Stimulated activated naive CD4-positive, alpha-beta T cell treated with Interleukin-2 at 50 U/mL for 16 hours (primary cell): ENCODE measurements around the gene RMI2.

ENCODE experiments used
- DNase-seq: peaks from one replicate; lab custom pipeline; 2025; lab: John Stamatoyannopoulos, UW

RMI2 gene

DNA sequence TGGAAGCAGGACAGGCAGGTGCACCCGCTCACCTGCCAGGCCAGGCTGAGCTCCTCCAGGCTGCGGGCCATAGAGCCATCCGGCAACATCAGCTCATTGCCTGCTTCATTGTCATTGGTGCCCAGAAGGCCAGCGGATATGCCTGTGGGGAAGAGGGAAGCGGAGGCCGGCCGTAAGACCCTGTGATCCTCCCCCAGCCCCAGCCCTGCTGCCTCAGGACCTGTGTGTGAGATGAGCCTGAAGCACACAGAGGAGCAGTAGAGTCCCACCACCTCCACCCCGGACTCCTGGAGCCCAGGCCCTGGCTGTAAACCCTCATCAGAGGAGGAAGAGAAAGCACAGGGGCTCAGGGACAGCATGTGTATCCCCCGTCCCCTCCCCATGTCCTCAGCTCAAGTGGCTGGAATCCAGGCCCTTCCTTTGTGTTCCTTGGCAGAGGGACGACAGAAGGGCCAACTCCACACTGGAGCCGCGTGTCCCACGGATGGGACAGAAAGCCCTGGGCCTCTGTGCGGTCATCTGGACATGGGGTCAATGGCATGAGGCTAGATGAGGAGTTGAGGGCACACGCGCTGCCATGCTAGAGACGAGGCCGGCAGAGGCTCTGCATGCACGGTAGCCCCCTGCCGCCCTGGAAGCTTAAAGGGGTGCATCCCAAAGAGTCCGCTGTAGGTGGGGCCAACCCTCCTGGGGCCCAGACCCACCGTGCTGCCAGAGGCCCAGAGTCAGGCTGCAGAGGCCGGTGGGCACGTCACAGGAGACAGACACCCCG lies 39.1 kb downstream of the RMI2 start:
- DNase-seq: no peak

DNA sequence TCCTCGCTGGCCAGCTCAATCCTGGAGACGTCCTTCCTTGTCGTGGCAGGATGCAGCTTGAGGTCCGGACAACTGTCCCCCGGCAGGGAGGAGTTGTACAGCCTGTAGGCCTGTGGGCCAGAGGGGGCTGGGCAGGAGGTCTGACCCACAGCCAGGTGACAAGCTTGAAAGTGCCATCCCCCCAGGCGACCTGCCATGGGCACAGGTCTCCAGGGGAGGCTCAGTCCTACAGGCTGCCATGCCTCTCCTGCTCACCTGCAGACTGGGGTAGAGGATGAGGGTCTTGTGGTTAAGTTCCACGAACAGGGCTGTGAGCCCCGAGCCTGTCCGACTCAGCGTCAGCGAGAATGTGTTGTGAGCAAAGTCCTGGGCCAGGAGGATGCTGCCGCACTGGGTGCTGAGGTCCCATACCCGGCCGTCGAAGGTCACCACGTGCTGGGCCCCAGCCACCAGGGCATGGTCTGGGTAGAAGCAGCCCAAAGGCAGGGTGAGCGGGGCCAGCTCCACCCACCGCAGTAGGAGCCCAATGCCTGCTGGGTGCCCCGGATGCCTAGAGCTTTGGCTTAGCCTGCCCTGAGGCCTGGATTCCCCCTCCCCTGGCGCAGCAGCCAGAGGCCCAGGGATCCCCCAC lies 39.8 kb downstream of the RMI2 start:
- no peak for DNase-seq

DNA sequence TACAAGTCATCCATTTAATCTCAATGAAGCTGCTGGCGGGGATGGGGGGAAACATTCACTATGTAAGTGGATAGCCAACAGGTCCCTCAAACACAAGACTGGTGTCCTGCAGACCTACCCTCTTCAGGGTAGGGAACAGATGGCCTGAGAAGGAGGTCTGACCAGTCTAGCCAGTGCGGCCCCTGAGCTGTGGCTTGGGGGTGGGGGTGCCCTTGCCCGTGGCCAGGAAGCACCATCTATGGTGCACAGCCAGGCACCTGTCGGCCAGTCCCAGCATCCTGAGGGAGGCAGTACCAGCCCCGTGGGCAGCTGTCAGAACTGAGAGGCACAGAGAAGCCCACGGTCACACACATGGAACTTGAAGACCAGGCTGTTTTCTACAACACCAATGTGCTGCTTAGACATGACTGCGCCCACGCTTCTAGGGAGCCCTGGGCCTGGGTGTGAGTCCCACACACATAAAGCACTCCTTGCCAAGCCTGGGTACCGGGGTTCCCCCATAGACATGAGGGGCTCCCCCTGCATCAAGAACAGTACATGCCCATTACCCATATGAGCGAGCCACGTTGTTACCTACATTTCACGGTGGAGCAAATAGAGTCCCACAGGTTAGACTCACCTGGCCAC lies 40.9 kb downstream of the RMI2 start:
- no peak for DNase-seq

DNA sequence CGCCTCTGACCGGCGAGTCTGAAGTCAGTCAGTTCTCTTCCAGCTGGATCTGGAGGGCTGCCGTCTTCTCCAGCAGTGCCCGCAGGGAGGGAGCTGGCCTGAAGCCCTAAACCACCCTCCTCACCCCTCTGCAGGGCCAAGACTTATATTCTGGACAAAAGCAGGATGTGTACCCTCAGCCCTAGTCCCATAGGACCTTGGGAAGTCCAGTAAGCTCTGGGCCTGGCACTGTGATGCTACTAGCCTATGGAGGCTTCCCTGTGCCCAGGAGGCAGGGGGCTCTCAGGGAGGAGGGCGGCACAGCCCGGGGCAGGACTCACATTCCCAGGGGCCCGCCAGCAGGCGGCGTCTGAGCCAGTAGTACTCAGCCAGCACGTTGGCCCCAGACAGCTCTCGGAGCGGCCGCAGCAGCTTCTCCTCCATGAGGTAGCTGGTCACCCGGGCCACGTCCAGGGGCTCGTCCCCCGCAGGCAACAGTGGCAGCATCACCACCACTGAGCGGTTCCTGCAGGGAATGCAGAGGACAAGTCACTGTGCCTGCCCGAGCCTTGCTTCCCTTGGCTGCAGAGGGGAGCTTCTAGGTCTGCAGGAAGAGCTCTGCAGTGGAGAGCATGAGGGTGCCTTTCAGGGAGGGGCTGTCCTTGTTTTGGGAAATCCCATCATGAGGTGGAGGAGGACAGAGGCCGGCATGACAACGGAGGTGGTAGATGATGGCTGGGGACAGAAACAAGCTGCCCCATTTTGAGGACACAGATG lies 41.7 kb downstream of the RMI2 start:
- DNase-seq: no peak

DNA sequence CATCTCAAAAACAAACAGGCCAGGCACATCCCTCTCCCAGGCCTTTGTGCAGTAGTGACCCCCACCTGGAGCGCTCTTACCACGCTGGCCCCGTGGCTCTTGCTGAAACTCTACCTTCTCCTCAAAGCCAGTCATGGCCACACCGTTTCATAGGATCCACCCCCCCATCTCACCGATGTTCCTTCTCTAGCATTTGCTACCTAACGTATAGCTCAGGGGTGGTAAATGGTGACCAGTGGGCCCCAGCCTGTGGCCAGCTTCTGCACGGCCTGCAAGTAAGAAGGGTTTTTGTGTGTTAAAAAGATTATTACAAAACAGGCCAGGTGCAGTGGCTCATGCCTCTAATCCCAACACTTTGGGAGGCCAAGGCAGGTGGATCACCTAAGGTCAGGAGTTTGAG lies 43.8 kb downstream of the RMI2 start:
- no peak for DNase-seq

DNA sequence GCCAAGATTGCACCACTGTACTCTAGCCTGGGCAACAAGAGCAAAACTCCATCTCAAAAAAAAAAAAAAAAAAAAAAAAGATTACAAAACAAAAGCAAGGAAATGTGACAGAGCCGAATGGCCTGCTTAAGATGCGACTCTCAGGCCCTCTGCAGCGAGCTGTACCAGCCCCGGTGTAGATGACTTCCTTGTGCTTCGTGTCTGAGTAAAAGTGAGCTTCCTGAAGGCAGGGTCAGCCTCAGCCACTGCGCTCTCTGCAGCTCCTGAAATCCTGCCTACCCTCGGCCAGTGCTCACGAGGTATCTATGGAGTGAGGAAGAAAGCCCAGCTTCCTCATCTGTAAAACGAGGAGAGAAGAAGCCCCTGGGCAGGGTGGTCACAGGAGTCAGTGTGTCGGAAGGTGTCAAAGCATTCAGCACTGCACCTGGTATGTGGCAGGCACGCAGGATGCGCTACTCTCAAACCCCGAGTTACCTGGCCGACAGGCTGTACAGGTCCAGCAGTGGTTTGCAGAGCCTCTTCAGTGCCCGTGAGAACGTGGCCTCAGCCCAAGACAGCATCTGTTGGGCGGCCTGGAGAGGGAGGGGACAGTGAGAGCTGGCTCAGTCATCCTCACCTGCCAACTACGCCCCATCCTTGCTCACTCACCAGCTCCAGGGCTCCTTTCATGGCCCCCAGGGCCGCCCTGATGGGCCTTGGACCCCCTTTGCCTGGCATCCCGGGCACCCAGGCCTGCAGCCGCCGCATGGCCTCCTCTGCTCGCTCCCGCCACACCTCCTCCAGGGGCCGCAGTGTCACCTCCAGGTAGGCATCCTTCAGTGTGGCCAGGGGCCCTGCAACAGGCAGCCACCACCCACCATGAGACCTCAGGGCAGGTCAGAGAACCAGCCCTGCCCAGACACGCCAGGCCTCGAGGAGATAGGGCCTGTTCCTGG lies 44.6 kb downstream of the RMI2 start:
- DNase-seq: no peak

DNA sequence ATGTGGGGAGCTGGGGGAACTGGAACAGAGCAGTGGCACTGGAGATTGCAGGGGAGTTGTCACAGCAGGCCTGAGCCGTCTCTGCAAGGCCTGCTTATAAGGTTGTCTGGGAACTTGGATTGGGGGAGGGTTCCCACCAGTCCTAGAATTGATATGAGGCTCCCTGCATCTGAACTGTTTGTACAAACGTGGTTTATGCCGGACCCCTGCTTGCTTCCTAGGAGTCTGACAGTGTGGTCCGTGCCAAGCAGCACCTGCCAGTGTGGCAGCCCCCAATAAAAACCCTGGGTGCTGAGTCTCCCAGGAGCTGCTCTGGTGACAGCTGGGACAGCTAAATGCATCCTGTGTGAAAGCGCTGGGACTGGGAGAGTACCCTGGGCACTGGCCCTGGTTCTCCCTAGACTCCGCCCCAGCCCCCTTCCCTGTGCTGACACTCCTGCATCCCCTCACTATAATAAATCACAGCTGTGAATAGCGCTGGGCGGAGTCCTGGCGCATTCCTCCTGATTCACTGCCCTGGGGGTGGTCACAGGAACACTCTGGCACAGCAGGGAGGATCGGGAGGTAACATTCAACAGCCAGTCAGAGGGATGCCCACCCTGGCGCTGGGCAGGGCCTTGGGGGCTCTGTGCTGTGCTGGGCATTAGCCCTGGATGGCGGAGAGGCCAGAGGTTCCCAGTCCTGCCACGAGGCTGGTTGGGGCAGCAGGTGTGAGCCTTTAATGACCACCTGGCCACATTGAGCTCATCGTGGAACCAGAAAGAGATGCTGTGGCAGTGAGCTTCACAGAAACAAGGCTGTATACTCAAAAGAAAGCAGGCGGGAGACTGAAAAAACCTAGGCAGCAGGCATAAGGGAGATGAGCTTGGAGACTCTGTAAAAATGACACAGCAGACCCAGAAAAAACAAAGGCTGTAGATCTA lies 45.6 kb downstream of the RMI2 start:
- DNase-seq: no peak

DNA sequence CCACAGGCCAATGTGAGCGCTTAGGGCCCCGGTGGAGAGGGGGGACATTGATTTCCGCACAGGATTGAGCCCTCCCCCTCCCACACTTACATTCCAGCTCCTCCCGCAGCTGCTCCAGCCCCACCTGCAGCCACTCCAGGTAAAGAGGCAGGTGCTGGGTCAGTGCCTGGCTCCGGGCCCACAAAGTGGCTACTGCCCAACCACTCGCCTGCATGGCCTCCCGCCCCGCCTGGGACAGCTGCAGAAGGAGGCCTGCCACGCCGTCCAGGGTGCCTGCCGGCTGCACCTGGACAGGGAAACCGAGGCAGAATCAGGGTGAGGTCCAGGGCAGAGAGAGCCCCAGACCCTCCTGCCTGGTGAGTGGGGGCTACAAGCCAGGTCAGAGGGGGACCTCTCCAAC lies 46.3 kb downstream of the RMI2 start:
- no peak for DNase-seq

DNA sequence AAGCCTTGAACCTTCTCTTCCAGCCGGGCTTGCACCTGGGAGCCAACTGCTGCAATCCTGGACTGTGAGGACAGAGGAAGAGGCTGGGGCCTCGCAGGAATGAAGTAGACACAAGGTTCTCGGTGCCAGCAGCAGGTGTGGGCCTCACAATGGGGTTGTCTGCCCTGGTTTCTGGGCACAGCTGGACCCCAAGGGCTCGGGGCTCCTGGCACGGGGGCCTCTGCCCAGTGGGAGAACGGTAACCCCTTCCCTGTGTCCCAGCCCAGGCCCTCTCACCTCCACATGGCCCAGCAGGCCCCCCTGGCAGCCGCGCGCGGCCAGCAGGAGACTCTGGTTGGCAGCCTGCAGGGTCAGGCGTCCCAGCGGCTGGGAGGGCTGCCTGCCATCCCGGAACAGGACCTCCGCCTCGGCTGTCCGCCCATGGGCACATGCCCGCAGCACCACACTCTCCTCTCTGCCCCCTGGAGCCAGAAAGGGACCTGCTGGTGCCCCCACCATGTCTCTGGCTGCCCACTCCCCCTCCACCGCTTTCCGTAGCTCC lies 46.9 kb downstream of the RMI2 start:
- no peak for DNase-seq

DNA sequence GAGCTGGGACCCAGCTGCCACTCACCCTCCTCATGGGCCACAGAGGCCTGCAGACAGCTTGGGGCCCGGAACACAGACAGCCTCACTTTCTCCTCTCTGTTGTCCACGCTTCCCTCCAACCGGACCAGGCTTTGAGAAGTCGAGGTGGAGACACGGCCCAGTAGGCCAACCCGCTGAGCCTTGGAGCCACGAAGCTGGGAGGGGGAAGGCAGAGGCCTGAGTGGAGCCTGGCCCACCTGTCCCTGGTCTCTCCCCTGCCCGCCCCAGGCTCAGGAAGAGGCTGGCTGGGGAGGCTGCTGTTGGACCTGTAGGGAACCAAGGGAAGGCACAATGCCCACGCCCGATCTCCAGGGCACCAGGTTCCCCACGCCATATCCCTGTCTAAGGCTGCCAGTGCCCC lies 48.1 kb downstream of the RMI2 start:
- DNase-seq: no peak

DNA sequence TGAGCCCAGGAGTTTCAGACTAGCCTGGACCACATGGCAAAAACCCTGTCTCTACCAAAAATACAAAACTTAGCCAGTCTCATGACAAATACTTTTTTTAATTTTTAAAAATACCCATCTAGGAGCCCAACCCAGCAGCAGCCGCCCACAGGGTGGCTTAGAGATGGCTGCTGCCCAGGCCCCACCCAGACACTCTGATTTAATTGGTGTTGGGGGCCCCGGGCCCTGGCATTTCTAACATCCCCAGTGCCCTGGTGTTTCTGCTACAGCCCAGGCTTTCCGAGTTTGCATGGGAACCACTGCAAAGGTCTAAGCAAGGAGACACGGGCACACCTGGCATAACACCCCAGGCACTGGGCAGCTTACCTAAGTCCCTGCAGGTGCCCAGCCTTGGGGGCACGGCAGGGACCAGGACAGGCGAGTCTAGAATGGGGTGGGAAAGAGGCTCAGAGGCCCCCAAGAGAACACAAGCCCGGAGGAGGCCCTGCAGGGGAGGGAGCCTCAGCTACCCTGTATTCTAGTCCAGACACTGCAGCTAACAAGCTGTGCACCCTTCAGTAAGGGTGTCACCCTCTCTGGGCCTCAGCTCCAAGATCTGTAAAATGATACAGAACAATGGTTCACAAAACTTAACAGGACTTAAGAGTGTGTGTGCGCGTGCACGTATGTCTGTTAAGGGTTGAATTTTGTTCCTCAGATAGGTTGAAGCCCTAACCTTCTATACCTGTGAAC lies 48.8 kb downstream of the RMI2 start:
- no peak for DNase-seq

DNA sequence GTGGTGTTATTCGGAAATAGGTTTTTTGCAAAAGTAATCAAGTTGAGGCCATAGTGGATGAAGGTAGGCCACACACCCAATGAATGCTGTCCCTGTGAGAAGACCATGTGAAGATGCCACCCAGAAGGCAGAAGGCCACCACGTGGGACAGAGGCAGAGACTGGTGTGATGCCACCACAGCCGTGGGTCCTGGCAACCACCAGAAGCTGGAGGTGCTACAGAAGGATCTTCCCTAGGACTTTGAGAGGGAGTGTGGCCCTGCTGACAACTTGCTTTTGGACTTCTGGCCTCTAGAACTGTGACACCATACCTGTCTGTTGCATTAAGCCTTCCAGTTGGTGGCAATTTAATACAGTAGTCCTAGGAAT lies 49.3 kb downstream of the RMI2 start:
- DNase-seq: no peak

DNA sequence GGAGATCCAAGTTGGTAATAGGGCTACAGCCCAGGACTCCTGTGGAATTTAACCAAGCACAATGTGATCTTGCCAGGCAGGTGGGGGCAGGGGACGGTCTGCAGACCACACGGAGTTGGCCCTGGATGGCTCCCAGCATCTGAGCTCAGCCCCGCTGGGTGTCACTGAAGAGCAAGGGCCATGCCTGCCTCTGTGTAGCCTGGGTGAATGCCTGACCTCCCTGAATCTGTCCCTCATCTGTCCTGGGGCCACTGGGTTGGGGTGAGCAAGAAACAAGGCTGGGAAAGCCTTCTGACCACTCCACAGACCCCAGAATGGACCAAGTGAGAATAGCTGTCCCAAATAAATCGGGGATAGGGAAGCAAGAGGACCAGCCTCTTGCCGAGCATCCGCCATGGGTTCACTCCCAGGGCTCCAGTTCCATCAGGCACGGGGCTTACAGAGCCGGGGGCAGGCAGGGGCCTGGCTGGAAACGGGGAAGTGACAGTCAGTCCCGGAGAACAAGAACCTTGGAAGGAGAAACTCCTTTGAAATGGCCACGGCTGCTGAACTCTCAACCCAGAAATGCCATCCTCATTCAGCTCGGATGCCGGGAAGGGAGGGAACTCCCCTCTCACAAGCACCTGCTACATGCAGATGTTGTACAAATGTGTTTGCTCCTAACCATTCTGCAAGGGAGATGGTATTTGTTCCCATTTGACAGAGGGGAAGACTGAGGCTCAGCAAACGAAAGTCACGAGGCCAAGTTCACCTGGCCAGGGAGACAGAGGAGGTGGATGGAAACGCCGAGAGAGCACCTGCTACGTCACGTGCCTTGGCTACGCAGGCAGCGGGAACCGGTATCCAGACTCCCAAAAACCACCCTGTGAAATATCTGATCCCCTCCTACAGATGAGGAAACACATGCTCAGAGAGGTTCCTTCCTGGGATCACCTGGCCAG lies 50.0 kb downstream of the RMI2 start:
- no peak for DNase-seq

DNA sequence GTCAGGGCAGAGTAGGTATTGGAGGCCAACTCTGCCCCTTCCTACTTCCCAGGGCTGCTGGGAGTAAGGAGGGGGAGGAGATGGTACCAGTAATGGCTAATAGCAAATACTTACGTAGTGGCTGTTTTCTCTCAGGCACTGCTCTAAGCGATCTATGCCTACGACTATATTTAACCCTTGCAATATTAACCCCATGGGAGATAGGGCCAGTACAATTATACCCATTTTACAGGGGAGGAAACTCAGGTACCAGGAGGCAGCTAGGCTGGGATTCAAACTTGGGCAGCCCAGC lies 50.6 kb downstream of the RMI2 start:
- no peak for DNase-seq

DNA sequence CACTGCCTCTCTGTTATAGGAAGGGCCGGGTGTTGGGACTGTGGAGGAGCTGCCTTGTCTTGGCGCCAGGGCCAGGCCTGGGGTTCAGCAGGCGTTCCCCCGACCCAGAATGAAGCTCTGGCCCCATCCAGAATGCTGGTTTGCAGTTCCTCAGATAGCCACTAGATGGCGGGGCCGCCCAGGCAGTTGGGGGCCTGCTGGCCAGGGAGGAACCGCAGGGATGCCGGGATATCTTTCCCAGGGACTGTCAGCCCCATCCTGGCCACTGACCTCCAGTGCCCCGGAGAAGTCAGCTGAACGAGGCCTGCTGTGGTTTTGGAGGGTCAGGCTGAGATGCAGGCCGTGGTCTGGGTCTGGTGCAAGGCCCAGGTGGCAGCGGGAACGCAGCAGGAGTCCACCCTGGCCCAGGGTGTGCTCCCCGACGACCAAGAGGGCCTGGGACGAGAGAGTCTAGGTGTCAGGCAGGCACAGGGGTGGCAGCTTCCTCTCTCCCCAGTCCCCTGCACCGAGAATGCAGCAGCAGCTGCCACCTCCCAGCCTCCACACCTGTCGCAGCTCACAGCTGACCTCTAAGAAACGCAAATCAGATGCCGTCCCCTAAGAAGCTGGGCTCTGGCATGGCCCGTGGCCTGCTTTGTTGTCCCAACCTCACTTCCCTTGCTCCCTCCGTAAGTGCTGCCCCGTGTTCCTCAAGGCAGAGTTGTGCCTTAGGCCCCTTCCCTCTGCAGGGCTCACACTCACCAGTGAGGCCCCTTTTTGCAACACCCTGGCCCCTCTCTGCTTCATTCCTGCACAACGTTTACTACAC lies 51.2 kb downstream of the RMI2 start:
- peak; percentile 45 for DNase-seq

DNA sequence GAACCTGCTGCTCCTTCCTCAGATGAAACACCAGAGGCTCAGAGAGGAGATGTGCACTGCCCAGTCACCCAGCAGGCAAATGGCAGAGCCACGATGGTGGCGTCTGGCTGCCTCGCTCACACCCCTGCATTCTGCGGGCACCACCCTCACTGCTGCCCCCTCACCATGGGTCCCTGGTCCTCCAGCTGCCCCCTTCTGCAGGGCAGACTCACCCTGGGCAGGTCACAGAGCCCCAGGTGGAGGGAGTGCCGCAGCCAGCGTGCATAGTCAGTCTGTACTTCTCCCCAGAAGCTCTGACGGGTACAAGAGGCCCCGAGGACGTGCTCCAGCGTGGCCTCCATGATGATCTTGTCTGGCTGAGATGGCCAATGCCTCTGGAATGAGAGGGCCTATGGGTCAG lies 52.9 kb downstream of the RMI2 start:
- no peak for DNase-seq

DNA sequence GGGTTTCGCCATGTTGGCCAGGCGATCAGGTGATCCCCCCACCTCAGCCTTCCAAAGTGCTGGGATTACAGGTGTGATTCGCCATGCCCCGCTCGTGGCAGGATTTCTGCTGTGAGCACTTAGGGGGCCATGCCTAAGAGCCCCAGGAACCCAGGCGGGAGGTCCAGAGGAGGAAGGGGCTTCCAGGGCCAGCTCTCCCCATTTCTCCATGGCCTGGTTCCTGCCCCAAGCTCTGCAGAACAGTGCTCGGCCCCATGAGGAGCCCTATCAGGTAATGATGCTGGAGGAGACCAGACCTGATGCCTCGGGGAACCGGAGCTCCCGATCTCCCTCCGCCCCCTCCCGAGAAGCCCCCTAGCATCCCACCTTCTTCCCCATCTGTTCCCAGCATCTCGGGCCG lies 53.6 kb downstream of the RMI2 start:
- DNase-seq: no peak
